Measurements from ENCODE around the gene CASK.

- no peak for TF ChIP-seq POLR2A (IDR thresholded peaks at IDR 0.05; ENCODE audit: extremely low read depth, insufficient read length)
- no peak for TF ChIP-seq CTCF (IDR thresholded peaks at IDR 0.05; ENCODE audit: low read depth, low read length)
These were observed 316.0 kb downstream of the CASK start for GRCh38 chrX:41607264-41607832.
